ENCODE measurements around the gene ANO6.

GRCh38 chr12:45326358-45326975 lies 110.6 kb downstream of the ANO6 start:
- TF ChIP-seq EZH2 (IDR thresholded peaks at IDR 0.05; ENCODE audit: borderline replicate concordance, insufficient read depth, low read length, poor library complexity, severe bottlenecking) (no peak), EP300 (conservative IDR thresholded peaks at IDR 0.05; ENCODE audit: poor library complexity, severe bottlenecking) (no peak), CTCF (IDR thresholded peaks at IDR 0.05; ENCODE audit: poor library complexity, severe bottlenecking) (no peak), REST (IDR thresholded peaks at IDR 0.05; ENCODE audit: borderline replicate concordance) (no peak)
